ENCODE data around the gene DLL4.

Gene DLL4

GRCh38 chr15:40928821-40929659, at the start of gene DLL4:
TSS of gene DLL4 (plus strand) at chr15:40929340. CDS start at chr15:40929669, 329 bp downstream.
- Mint-ChIP-seq H3K9me3 (no peaks in the 10 kb centered on the region), H3K4me1 (ENCODE audit: low read depth) (peaks cover 46% of the 10 kb centered on the region), H3K4me3 (peak within 1 kb of the TSS; percentile 66), H3K27ac (no peak within 1 kb of the TSS), H3K36me3 (ENCODE audit: low read depth) (no peaks in the 10 kb centered on the region), H3K27me3 (peaks cover 87% of the 10 kb centered on the region)
- peak; percentile 67 for DNase-seq

GRCh38 chr15:40879609-40880008, 49.5 kb upstream of the DLL4 start:
- peaks cover 5% of the 10 kb centered on the region for H3K27me3 Mint-ChIP-seq
- no peaks in the 10 kb centered on the region for H3K36me3 Mint-ChIP-seq (ENCODE audit: low read depth)
- no peak for DNase-seq
- H3K9me3 Mint-ChIP-seq = no peaks in the 10 kb centered on the region
- H3K27ac Mint-ChIP-seq = no peak overlapping the region
- peaks cover 17% of the 10 kb centered on the region for H3K4me1 Mint-ChIP-seq (ENCODE audit: low read depth)
- no peak overlapping the region for H3K4me3 Mint-ChIP-seq

- H3K4me3 Mint-ChIP-seq = no peak overlapping the region
- no peaks in the 10 kb centered on the region for H3K36me3 Mint-ChIP-seq (ENCODE audit: low read depth)
- no peaks in the 10 kb centered on the region for H3K27me3 Mint-ChIP-seq
- no peaks in the 10 kb centered on the region for H3K9me3 Mint-ChIP-seq
- peaks cover 22% of the 10 kb centered on the region for H3K4me1 Mint-ChIP-seq (ENCODE audit: low read depth)
- H3K27ac Mint-ChIP-seq = no peak overlapping the region
- no peak for DNase-seq
Measured at GRCh38 chr15:40881351-40881750, 47.8 kb upstream of the DLL4 start.

DNA sequence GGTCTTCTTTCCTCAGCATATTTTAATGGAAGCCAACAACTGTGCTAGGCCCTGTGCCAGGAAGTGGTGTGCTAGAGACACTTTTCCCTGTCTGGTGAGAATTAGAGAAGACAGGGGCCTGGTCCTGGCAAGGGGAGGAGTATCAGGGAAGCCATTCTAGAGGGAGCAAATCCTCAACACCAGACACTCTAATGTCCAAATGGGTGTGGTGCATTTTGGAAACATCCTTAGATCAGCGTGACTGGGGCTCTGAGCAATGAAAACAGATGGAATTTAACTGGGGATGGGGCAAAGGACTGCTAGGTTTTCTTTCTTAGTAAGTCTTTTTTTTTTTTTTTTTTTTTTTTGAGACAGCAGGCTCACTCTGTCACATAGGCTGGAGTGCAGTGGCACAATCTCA, 42.6 kb upstream of the DLL4 start:
- Mint-ChIP-seq H3K9me3 (no peaks in the 10 kb centered on the region), H3K4me3 (no peak overlapping the region), H3K4me1 (ENCODE audit: low read depth) (peaks cover 16% of the 10 kb centered on the region), H3K36me3 (ENCODE audit: low read depth) (no peaks in the 10 kb centered on the region), H3K27ac (no peak overlapping the region), H3K27me3 (no peaks in the 10 kb centered on the region)
- no peak for DNase-seq

- peaks cover 29% of the 10 kb centered on the region for H3K4me1 Mint-ChIP-seq (ENCODE audit: low read depth)
- no peak overlapping the region for H3K27ac Mint-ChIP-seq
- DNase-seq = no peak
- no peak overlapping the region for H3K4me3 Mint-ChIP-seq
- H3K36me3 Mint-ChIP-seq (ENCODE audit: low read depth) = no peaks in the 10 kb centered on the region
- no peaks in the 10 kb centered on the region for H3K27me3 Mint-ChIP-seq
- H3K9me3 Mint-ChIP-seq = no peaks in the 10 kb centered on the region
Measured at GRCh38 chr15:40889112-40889511, 40.0 kb upstream of the DLL4 start.

GRCh38 chr15:40891138-40891537, 38.0 kb upstream of the DLL4 start:
- no peaks in the 10 kb centered on the region for H3K27me3 Mint-ChIP-seq
- DNase-seq = no peak
- H3K27ac Mint-ChIP-seq = peak overlapping the region; percentile 28
- no peaks in the 10 kb centered on the region for H3K9me3 Mint-ChIP-seq
- no peak overlapping the region for H3K4me3 Mint-ChIP-seq
- peaks cover 32% of the 10 kb centered on the region for H3K4me1 Mint-ChIP-seq (ENCODE audit: low read depth)
- H3K36me3 Mint-ChIP-seq (ENCODE audit: low read depth) = peaks cover 14% of the 10 kb centered on the region

- Mint-ChIP-seq H3K4me1 (ENCODE audit: low read depth) (peaks cover 33% of the 10 kb centered on the region), H3K36me3 (ENCODE audit: low read depth) (peaks cover 22% of the 10 kb centered on the region), H3K9me3 (no peaks in the 10 kb centered on the region), H3K4me3 (no peak overlapping the region), H3K27ac (no peak overlapping the region), H3K27me3 (no peaks in the 10 kb centered on the region)
- DNase-seq = peak; percentile 40
Measured at GRCh38 chr15:40891810-40892446, 37.2 kb upstream of the DLL4 start.

GRCh38 chr15:40892447-40893012, 36.6 kb upstream of the DLL4 start:
- H3K27ac Mint-ChIP-seq = no peak overlapping the region
- no peaks in the 10 kb centered on the region for H3K27me3 Mint-ChIP-seq
- H3K36me3 Mint-ChIP-seq (ENCODE audit: low read depth) = peaks cover 28% of the 10 kb centered on the region
- no peak overlapping the region for H3K4me3 Mint-ChIP-seq
- DNase-seq = no peak
- H3K9me3 Mint-ChIP-seq = no peaks in the 10 kb centered on the region
- H3K4me1 Mint-ChIP-seq (ENCODE audit: low read depth) = peaks cover 38% of the 10 kb centered on the region

GRCh38 chr15:40893019-40893670, 36.0 kb upstream of the DLL4 start:
- Mint-ChIP-seq H3K27me3 (no peaks in the 10 kb centered on the region), H3K4me3 (no peak overlapping the region), H3K36me3 (ENCODE audit: low read depth) (peaks cover 33% of the 10 kb centered on the region), H3K9me3 (no peaks in the 10 kb centered on the region), H3K4me1 (ENCODE audit: low read depth) (peaks cover 40% of the 10 kb centered on the region), H3K27ac (no peak overlapping the region)
- peak; percentile 38 for DNase-seq

GRCh38 chr15:40893733-40894680, 35.1 kb upstream of the DLL4 start, which contains the start of gene VPS18:
TSS of gene VPS18 (plus strand) at chr15:40894450. CDS start at chr15:40894769, 319 bp downstream.
- Mint-ChIP-seq H3K36me3 (ENCODE audit: low read depth) (peaks cover 40% of the 10 kb centered on the region), H3K27me3 (no peaks in the 10 kb centered on the region), H3K4me3 (peak within 1 kb of the TSS; percentile 99), H3K4me1 (ENCODE audit: low read depth) (peaks cover 40% of the 10 kb centered on the region), H3K27ac (peak within 1 kb of the TSS; percentile 97), H3K9me3 (no peaks in the 10 kb centered on the region)
- DNase-seq = peak; percentile 100

GRCh38 chr15:40894681-40895448, 34.3 kb upstream of the DLL4 start:
- H3K27me3 Mint-ChIP-seq = no peaks in the 10 kb centered on the region
- peaks cover 40% of the 10 kb centered on the region for H3K4me1 Mint-ChIP-seq (ENCODE audit: low read depth)
- H3K36me3 Mint-ChIP-seq (ENCODE audit: low read depth) = peaks cover 49% of the 10 kb centered on the region
- peak overlapping the region; percentile 99 for H3K4me3 Mint-ChIP-seq
- H3K27ac Mint-ChIP-seq = peak overlapping the region; percentile 97
- peak; percentile 72 for DNase-seq
- H3K9me3 Mint-ChIP-seq = no peaks in the 10 kb centered on the region

DNA sequence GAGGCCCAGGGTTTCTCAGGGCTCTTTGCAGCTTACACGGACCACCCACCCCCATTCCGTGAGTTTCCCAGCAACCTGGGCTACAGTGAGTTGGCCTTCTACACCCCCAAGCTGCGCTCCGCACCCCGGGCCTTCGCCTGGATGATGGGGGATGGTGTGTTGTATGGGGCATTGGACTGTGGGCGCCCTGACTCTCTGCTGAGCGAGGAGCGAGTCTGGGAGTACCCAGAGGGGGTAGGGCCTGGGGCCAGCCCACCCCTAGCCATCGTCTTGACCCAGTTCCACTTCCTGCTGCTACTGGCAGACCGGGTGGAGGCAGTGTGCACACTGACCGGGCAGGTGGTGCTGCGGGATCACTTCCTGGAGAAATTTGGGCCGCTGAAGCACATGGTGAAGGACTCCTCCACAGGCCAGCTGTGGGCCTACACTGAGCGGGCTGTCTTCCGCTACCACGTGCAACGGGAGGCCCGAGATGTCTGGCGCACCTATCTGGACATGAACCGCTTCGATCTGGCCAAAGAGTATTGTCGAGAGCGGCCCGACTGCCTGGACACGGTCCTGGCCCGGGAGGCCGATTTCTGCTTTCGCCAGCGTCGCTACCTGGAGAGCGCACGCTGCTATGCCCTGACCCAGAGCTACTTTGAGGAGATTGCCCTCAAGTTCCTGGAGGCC, 29.5 kb upstream of the DLL4 start:
- Mint-ChIP-seq H3K4me1 (ENCODE audit: low read depth) (peaks cover 40% of the 10 kb centered on the region), H3K4me3 (no peak overlapping the region), H3K9me3 (no peaks in the 10 kb centered on the region), H3K36me3 (ENCODE audit: low read depth) (peaks cover 84% of the 10 kb centered on the region), H3K27me3 (no peaks in the 10 kb centered on the region), H3K27ac (no peak overlapping the region)
- DNase-seq = no peak

Measured in activated T-cell treated with anti-CD3 and anti-CD28 coated beads, Interleukin-2, amount 50 U/mL, for 24 hours (primary cell).